AG04450 (cell line): ENCODE results near the gene TMOD4. TPM values are rescaled to one million over a fixed set of nuclear protein-coding genes. Genes with fewer than 3 reads are reported as not detected.
"Not testable (repeated sequence)": the region's sequence is repeated elsewhere in the genome, so short reads cannot be mapped to it uniquely, and the experiment has no call there.

Experiments used
- CTCF ChIA-PET: fragments of 300-600, 350-600 bp; formaldehyde crosslinking; extraction: SDS; loops from one replicate; lab custom pipeline; 2022; ENCODE audit warnings: antibody characterized with exemption, inconsistent platforms; lab: Charles Lee
- POLR2A ChIA-PET: fragments of 350-600 bp; formaldehyde crosslinking; extraction: SDS; loops from one replicate; lab custom pipeline; 2021; ENCODE audit warnings: antibody characterized with exemption, inconsistent platforms; lab: Yijun Ruan, JAX
- DNase-seq: peaks from one replicate; pipeline ENCODE4 v3.0.0-alpha.2; 2011; ENCODE audit warnings: low read depth, low spot score
- H3K27ac ChIP-seq: one replicate; pipeline ENCODE4 v1.5.1; 2012; ENCODE audit warnings: low read depth, low read length, control low read depth
- H3K27me3 ChIP-seq: one replicate; pipeline ENCODE4 v1.6.0; 2012; ENCODE audit warnings: low read length; ENCODE audit not compliant: control insufficient read depth, insufficient read depth
- H3K4me3 ChIP-seq: 2 replicates; pipeline ENCODE4 v1.5.1; 2011; ENCODE audit warnings: mild to moderate bottlenecking, low read depth, low read length, control low read depth
- H3K9me3 ChIP-seq: 2 replicates; pipeline ENCODE4 v1.5.1; 2012; ENCODE audit warnings: low read length; ENCODE audit not compliant: control insufficient read depth, insufficient read depth
- CTCF ChIP-seq: IDR thresholded peaks from 2 replicates; pipeline ENCODE4 v1.5.1; 2011; ENCODE audit warnings: low read depth, low read length, control low read depth, inconsistent platforms
- polyA plus RNA-seq: library from polyadenylated mRNA; depleted of rRNA; stranded (reverse); fragments of >200 nt; gene quantifications from 2 replicates; pipeline ENCODE4 v1.2.3, GENCODE V29; 2011

Gene TMOD4
- polyA plus RNA-seq, 1 experiment: not detected

GRCh38 chr1:151211972-151212705 is 36.4 kb upstream of the TMOD4 start:
- CTCF ChIA-PET: interaction anchor here (1.0 kb wide), 1 partner anchor 40 kb away, joined by 7 read pairs; no protein-coding TSS in a partner anchor

GRCh38 chr1:151210830-151211229 is 35.0 kb upstream of the TMOD4 start:
- Histone ChIP-seq H3K4me3 (no peak overlapping the region), H3K9me3 (no peaks in the 10 kb centered on the region), H3K27ac (no peak overlapping the region), H3K27me3 (no peaks in the 10 kb centered on the region)
- DNase-seq: no peak
- TF ChIP-seq CTCF: no peak
- ChIA-PET CTCF (no interaction called here), POLR2A (no interaction called here)

More at GRCh38 chr1:151211972-151212705, 36.4 kb upstream of the TMOD4 start:
- no peaks in the 10 kb centered on the region for H3K9me3 ChIP-seq
- POLR2A ChIA-PET: interaction anchor here (0.6 to 1.1 kb wide), 3 partner anchors 9 to 18 kb away, joined by 3 to 10 read pairs (median 5); no protein-coding TSS in a partner anchor
- DNase-seq: no peak
- H3K27me3 ChIP-seq: no peaks in the 10 kb centered on the region
- H3K4me3 ChIP-seq: no peak overlapping the region
- TF ChIP-seq CTCF: no peak
- H3K27ac ChIP-seq: no peak overlapping the region

- not testable (repeated sequence) for H3K27ac ChIP-seq, DNase-seq, H3K9me3 ChIP-seq, H3K4me3 ChIP-seq, H3K27me3 ChIP-seq
- CTCF ChIA-PET: interaction anchor here (0.6 to 0.9 kb wide), 2 partner anchors 8 to 37 kb away, joined by 3 to 4 read pairs; no protein-coding TSS in a partner anchor
- POLR2A ChIA-PET: interaction anchor here (0.6 kb wide), 1 partner anchor 14 kb away, joined by 3 read pairs; no protein-coding TSS in a partner anchor
Measured at GRCh38 chr1:151205381-151205965, 29.7 kb upstream of the TMOD4 start.

GRCh38 chr1:151199873-151200581 is 24.2 kb upstream of the TMOD4 start:
- H3K27me3 ChIP-seq: no peaks in the 10 kb centered on the region
- ChIA-PET CTCF (interaction anchor here (1.3 to 2.0 kb wide), 2 partner anchors 52 kb away, joined by 4 to 8 read pairs; no protein-coding TSS in a partner anchor), POLR2A (interaction anchor here (0.6 to 1.0 kb wide), 6 partner anchors 8 to 193 kb away, joined by 3 to 10 read pairs (median 4); partner anchors contain the start of gene PSMD4)
- no peaks in the 10 kb centered on the region for H3K9me3 ChIP-seq
- H3K4me3 ChIP-seq: peak overlapping the region; percentile 97
- TF ChIP-seq CTCF: no peak
- peak overlapping the region; percentile 94 for H3K27ac ChIP-seq
- peak; percentile 71 for DNase-seq
